ENCODE measurements around the gene ZDHHC5. TPM values are rescaled to one million over a fixed set of nuclear protein-coding genes. Genes with fewer than 3 reads are reported as not detected.

The ZDHHC5 gene
- total and polyA plus RNA-seq, 2 donors (not counting 1 experiment from before 2014, with no cell fraction given) = 31.5 to 53.8 TPM

DNA sequence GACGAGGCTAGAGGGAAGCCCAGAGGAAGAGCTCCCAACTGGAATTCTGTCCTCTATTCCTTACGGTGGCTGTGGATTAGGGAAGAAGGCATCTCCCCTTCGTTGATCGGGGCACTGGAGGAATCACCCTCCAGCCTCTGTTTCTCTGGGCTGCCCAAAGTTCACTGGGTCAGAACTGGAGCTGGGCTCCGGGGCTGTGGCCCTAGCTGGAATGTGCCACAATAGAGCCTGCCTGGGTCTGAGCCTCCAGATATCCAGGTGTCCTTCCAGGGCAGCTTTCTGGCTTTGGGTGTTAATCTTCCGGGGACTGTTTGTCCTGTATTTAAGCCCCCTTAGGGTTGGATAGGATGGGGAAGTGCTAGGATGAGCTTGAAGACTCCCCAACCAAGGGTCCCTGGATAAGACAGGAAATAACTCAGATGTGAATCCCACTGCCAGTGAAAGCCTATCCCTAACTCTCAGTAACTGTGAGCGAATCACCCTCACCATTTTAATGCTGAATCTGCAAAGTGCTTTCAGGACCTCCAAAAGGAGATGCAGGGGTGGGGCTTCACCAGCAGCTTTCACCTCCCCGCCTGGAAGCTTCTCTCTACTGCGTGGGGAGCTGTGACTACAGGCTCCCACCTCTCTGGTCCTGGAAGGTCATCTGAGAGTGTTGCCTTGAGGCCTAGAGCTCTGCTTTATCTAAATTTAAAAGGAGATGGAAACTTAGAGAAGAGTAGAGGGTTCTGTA, 27.7 kb upstream of the ZDHHC5 start:
- no peaks in the 10 kb centered on the region for H3K79me2 ChIP-seq (ENCODE audit: control insufficient read depth, insufficient read depth, low read length)
- H3K27me3 ChIP-seq (replicated peaks in 1 of 4; ENCODE audit: control extremely low read depth in 1 of 4, control insufficient read depth in 3 of 4, insufficient read depth in 4 of 4, low read length in 3 of 4) = peaks cover 0 to 49% (median 14%) of the 10 kb centered on the region in 4 experiments
- ChIA-PET POLR2A (no interaction called here), CTCF (interaction anchor here (0.7 to 8.3 kb wide), 25 partner anchors 8 to 884 kb away, joined by 3 to 106 read pairs (median 6); partner anchors contain the start of genes RTN4RL2 and UBE2L6)
- H3K27ac ChIP-seq (ENCODE audit: low read length in 2 of 2) = no peak overlapping the region
- no peaks in the 10 kb centered on the region for H3K9me3 Mint-ChIP-seq (ENCODE audit: insufficient read depth)
- no peak overlapping the region for H2AFZ ChIP-seq (ENCODE audit: insufficient read depth, low read depth, low read length, poor library complexity, severe bottlenecking)
- no peaks in the 10 kb centered on the region for H4K20me1 ChIP-seq (ENCODE audit: control insufficient read depth, insufficient read depth, low read length, poor library complexity, severe bottlenecking)
- TF ChIP-seq, protein P1, sequence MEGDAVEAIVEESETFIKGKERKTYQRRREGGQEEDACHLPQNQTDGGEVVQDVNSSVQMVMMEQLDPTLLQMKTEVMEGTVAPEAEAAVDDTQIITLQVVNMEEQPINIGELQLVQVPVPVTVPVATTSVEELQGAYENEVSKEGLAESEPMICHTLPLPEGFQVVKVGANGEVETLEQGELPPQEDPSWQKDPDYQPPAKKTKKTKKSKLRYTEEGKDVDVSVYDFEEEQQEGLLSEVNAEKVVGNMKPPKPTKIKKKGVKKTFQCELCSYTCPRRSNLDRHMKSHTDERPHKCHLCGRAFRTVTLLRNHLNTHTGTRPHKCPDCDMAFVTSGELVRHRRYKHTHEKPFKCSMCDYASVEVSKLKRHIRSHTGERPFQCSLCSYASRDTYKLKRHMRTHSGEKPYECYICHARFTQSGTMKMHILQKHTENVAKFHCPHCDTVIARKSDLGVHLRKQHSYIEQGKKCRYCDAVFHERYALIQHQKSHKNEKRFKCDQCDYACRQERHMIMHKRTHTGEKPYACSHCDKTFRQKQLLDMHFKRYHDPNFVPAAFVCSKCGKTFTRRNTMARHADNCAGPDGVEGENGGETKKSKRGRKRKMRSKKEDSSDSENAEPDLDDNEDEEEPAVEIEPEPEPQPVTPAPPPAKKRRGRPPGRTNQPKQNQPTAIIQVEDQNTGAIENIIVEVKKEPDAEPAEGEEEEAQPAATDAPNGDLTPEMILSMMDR (IDR thresholded peaks at IDR 0.05) = no peak
- no peak for TF ChIP-seq EZH2 (IDR thresholded peaks at IDR 0.05; ENCODE audit: borderline replicate concordance, insufficient read depth, low read depth, low read length, poor library complexity, severe bottlenecking)
- peaks cover 50% of the 10 kb centered on the region for H3K27me3 Mint-ChIP-seq
- 78% methylated on average over 9 of the region's 9 CpGs for WGBS (ENCODE audit: insufficient coverage)
- H3K4me3 Mint-ChIP-seq = peak overlapping the region; percentile 37
- H3K27ac Mint-ChIP-seq = no peak overlapping the region
- no peak for DNase-seq
- no peak for ATAC-seq (ENCODE audit: low read depth)
- peak overlapping the region; percentile 99 for H3K4me2 ChIP-seq (replicated peaks; ENCODE audit: low read depth, low read length, poor library complexity, severe bottlenecking)
- H3K4me3 ChIP-seq (ENCODE audit: control extremely low read depth in 1 of 5, extremely low read depth in 1 of 5, insufficient read depth in 1 of 5, low read depth in 2 of 5, low read length in 4 of 5) = no peak overlapping the region
- intact Hi-C loops (cut with micrococcal nuclease) = loop anchor here (5.0 kb wide), 1 partner anchor 108 kb away; the partner anchor contains the start of gene TIMM10
- H3K36me3 ChIP-seq (replicated peaks in 1 of 2; ENCODE audit: control extremely low read depth in 1 of 2, control insufficient read depth in 1 of 2, extremely low read depth in 1 of 2, insufficient read depth in 2 of 2, low read length in 1 of 2) = no peaks in the 10 kb centered on the region
- H3K9me3 ChIP-seq (ENCODE audit: control extremely low read depth in 1 of 3, control insufficient read depth in 2 of 3, insufficient read depth in 1 of 3, low read length in 2 of 3) = peaks cover 0 to 3% (median 0%) of the 10 kb centered on the region in 3 donors
- H3K9ac ChIP-seq (ENCODE audit: low read length) = no peak overlapping the region
- peaks cover 24% of the 10 kb centered on the region for H3K4me1 Mint-ChIP-seq
- peaks cover 23 to 30% of the 10 kb centered on the region in 2 donors for H3K4me1 ChIP-seq (ENCODE audit: control insufficient read depth in 2 of 2, insufficient read depth in 2 of 2, low read length in 2 of 2)
